PFSK-1 (cell line): Measurements from ENCODE around the gene NEMP1.
A peak's percentile ranks its signal among the peaks of the same experiment; 100 is the strongest.

ENCODE experiments used
- FOXP2 ChIP-seq: optimal IDR thresholded peaks from 2 replicates; pipeline ENCODE3; 2011; ENCODE audit warnings: borderline replicate concordance, control low read depth, inconsistent platforms; ENCODE audit not compliant: insufficient read depth; ENCODE audit errors: extremely low read length, extremely low read depth
- POLR2AphosphoS5 ChIP-seq: IDR thresholded peaks from 2 replicates; pipeline ENCODE4 v1.6.1; 2012; ENCODE audit warnings: low read depth, mild to moderate bottlenecking, control low read depth, low read length, moderate library complexity
- SIN3A ChIP-seq: IDR thresholded peaks from 2 replicates; pipeline ENCODE4 v1.6.1; 2012; ENCODE audit warnings: mild to moderate bottlenecking, low read length, moderate library complexity, borderline replicate concordance; ENCODE audit not compliant: insufficient read depth
- TAF1 ChIP-seq: IDR thresholded peaks from 2 replicates; pipeline ENCODE4 v1.6.1; 2012; ENCODE audit warnings: low read length, control low read depth, borderline replicate concordance; ENCODE audit not compliant: insufficient read depth
- TF ChIP-seq, protein P1 (sequence below), 2 experiments: IDR thresholded peaks; 2 replicates each; pipeline versions ENCODE4 v1.6.1 to v1.8.0; 2011 to 2012; ENCODE audit warnings: low read depth in 2 of 2, low read length in 2 of 2, control low read depth in 1 of 2, inconsistent platforms in 1 of 2, mild to moderate bottlenecking in 1 of 2, moderate library complexity in 1 of 2; ENCODE audit not compliant: insufficient read depth in 1 of 2

NEMP1 gene

DNA sequence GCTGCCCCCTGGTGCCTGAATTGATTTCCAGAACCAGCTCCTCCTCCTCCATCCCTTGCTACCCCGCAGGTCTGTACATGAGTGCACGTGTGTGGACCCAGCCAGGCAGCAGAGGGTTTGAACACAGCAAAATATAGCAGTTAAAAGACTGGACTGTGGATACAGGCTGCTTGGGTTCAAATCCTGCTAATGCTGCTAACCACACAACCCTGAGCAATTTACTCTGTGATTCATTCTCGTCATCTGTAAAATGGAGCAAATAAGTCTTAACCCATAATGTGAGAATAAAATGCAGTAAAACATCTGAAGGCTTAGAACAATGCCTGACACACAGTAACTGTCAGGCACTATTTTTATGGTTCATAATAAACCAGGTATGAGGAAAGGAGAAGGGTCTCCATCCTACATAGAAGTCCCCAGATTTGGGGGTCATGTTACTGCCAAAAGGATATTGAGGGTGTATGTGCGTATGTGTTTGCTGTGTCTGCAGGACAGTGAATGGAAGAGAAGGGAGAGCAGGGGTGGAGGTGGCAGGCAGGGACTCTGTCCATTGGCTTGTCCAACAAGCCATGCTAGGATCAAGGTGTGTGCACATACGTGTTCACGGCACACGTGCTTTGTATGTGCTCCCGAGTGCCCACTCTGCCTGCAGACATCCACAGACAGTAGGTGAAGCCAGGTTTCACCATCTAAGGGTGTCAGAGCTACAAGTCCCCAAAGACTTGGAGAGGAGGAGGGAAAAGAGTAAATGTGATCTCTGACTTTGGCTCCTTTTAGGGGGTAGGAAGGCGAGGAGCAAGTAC lies 34.1 kb upstream of the NEMP1 start:
- TF ChIP-seq, protein P1, sequence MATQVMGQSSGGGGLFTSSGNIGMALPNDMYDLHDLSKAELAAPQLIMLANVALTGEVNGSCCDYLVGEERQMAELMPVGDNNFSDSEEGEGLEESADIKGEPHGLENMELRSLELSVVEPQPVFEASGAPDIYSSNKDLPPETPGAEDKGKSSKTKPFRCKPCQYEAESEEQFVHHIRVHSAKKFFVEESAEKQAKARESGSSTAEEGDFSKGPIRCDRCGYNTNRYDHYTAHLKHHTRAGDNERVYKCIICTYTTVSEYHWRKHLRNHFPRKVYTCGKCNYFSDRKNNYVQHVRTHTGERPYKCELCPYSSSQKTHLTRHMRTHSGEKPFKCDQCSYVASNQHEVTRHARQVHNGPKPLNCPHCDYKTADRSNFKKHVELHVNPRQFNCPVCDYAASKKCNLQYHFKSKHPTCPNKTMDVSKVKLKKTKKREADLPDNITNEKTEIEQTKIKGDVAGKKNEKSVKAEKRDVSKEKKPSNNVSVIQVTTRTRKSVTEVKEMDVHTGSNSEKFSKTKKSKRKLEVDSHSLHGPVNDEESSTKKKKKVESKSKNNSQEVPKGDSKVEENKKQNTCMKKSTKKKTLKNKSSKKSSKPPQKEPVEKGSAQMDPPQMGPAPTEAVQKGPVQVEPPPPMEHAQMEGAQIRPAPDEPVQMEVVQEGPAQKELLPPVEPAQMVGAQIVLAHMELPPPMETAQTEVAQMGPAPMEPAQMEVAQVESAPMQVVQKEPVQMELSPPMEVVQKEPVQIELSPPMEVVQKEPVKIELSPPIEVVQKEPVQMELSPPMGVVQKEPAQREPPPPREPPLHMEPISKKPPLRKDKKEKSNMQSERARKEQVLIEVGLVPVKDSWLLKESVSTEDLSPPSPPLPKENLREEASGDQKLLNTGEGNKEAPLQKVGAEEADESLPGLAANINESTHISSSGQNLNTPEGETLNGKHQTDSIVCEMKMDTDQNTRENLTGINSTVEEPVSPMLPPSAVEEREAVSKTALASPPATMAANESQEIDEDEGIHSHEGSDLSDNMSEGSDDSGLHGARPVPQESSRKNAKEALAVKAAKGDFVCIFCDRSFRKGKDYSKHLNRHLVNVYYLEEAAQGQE (IDR thresholded peaks at IDR 0.05; ENCODE audit: insufficient read depth in 1 of 2, low read depth in 2 of 2, low read length in 2 of 2): no peak
- TF ChIP-seq TAF1: no peak
- TF ChIP-seq FOXP2: no peak
- TF ChIP-seq SIN3A: no peak
- no peak for TF ChIP-seq POLR2AphosphoS5

DNA sequence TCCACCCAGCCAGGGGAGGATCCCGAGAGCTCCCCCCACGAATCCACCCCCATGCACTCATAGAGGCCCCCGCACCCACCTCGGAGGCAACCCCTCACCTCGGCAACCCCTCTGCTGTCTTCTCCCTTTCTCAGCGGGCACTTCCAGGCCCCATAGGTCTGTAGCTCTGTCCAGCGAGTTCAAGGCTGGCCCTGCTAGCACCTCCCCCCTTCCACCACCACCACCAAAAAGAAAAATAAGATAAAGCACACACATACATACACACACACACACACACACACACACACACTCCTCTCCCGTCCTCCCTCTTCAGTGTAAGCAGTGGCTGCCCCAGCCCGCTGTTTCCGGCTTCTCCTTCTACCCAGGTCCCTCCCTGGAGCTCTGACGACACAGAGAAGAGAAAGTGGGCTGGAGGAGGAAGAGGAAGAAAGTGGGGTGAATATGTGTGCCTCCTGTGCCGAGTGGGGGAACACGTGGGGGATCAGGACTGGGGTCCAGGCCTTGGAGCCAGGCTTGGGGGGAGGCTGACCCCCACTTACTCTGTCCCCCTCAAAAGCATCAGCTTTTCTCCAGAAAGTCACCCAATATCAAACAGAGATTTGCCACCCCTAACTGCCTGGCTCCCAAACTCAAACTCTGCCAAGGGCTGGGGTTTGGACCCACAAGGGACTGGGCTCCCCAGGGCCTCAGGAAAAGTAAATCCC lies 32.6 kb upstream of the NEMP1 start, which contains the start of gene STAT6:
Gene STAT6, minus strand, starts transcription at position 332 of the 704 bp plus-strand sequence. CDS start 3,084 bp downstream, outside the sequence.
- TF ChIP-seq POLR2AphosphoS5: peak; percentile 65
- no peak for TF ChIP-seq SIN3A
- TF ChIP-seq FOXP2: peak; percentile 36
- TF ChIP-seq TAF1: no peak
- TF ChIP-seq, protein P1 (IDR thresholded peaks at IDR 0.05; ENCODE audit: insufficient read depth in 1 of 2, low read depth in 2 of 2, low read length in 2 of 2): peak in 1 of 2 experiments; percentile 70; a peak in 2 of 4 replicates

GRCh38 chr12:57110104-57111030 lies 31.8 kb upstream of the NEMP1 start:
- TF ChIP-seq TAF1 (0 out of 2 replicates have a peak, but pooled peaks have one; percentile 27), POLR2AphosphoS5 (peak; percentile 55; the same call in 1 of the 2 replicates), SIN3A (no peak)

- TF ChIP-seq TAF1 (no peak), POLR2AphosphoS5 (no peak), FOXP2 (no peak), SIN3A (no peak)
- TF ChIP-seq, protein P1 (IDR thresholded peaks at IDR 0.05; ENCODE audit: insufficient read depth in 1 of 2, low read depth in 2 of 2, low read length in 2 of 2): no peak
These were observed 30.9 kb upstream of the NEMP1 start for GRCh38 chr12:57109207-57110103.
